Measurements from ENCODE around the gene CFAP43.
A peak's percentile ranks its signal among the peaks of the same experiment; 100 is the strongest.

DNA sequence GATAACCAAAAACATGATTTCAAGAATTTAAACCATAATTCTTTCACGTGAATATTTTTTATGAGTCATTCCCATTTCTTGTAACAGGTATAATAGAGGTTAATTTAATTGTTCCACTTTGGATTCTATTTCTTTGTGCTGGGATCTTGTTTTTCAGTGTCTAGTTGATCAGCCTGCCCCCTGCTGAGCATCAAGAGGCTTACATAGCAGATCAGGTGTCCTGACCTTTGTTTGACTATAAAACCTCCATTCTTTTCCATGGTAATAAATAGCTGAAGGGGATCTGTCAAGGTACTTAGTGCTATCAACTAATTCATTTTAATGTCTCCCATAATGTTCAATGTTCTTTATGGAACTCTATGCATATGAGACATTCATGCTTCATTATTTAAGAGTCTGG, 151.4 kb downstream of the CFAP43 start:
- no peak for TF ChIP-seq POLR2A (IDR thresholded peaks at IDR 0.05)
- TF ChIP-seq, protein P1, sequence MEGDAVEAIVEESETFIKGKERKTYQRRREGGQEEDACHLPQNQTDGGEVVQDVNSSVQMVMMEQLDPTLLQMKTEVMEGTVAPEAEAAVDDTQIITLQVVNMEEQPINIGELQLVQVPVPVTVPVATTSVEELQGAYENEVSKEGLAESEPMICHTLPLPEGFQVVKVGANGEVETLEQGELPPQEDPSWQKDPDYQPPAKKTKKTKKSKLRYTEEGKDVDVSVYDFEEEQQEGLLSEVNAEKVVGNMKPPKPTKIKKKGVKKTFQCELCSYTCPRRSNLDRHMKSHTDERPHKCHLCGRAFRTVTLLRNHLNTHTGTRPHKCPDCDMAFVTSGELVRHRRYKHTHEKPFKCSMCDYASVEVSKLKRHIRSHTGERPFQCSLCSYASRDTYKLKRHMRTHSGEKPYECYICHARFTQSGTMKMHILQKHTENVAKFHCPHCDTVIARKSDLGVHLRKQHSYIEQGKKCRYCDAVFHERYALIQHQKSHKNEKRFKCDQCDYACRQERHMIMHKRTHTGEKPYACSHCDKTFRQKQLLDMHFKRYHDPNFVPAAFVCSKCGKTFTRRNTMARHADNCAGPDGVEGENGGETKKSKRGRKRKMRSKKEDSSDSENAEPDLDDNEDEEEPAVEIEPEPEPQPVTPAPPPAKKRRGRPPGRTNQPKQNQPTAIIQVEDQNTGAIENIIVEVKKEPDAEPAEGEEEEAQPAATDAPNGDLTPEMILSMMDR (IDR thresholded peaks at IDR 0.05): peak in 2 of 4 experiments; percentile 8 to 19
- no peak for TF ChIP-seq POLR2AphosphoS5 (IDR thresholded peaks at IDR 0.05)
- TF ChIP-seq EP300 (IDR thresholded peaks at IDR 0.05): no peak

All from gastroesophageal sphincter (tissue), 3 donors.